BE2C (cell line): Measurements from ENCODE around the gene GPC6.

ENCODE experiments used
- DNase-seq: peaks from one replicate; pipeline ENCODE4 v3.0.0-alpha.2; 2020
- H3K27me3 ChIP-seq: fragments of 250-450 bp; sonication (Bioruptor Pico); 2 replicates; pipeline ENCODE4 v1.5.1; 2020; ENCODE audit warnings: mild to moderate bottlenecking
- H3K36me3 ChIP-seq: fragments of 250-450 bp; sonication (Bioruptor Pico); 2 replicates; pipeline ENCODE4 v1.5.1; 2020; ENCODE audit warnings: mild to moderate bottlenecking
- H3K4me1 ChIP-seq: fragments of 250-450 bp; sonication (Bioruptor Pico); 2 replicates; pipeline ENCODE4 v1.5.1; 2020
- H3K4me3 ChIP-seq: 2 replicates; pipeline ENCODE4 v1.5.1; 2011; ENCODE audit warnings: low read depth, low read length
- H3K9me3 ChIP-seq: fragments of 250-450 bp; sonication (Bioruptor Pico); 2 replicates; pipeline ENCODE4 v1.5.1; 2020
- TF ChIP-seq, protein P1 (sequence below): IDR thresholded peaks from 2 replicates; pipeline ENCODE4 v1.5.1; 2012; ENCODE audit warnings: mild to moderate bottlenecking, low read depth, low read length

Gene GPC6

DNA sequence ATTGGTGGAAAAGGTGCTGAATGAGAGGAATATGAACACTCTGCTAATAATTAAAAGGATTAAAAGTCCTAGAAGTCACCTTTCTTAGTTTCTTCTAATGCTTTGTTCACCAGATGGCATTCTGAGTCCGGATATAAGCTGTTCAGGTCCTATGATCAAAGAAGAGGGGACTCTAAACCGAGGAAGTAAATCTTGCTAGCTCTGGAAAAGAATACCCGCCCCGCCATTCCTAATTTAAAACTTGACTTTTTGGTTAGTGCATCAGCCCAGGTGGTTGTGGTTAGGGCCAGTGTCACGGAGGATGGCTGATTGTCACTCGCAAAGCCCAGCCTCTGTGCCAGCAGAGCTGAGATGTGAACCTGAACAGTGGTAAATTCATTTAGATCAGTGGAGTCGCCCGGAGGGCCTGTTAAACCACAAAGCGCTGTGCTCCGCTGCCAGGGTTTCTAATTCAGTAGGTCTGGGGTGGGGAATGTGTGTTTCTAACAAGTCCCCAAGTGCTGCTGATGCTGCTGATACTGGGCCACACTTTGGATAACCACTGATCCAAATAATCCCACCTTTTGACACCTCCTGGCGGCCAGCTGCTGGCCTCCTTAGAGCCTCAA, 827.5 kb downstream of the GPC6 start:
- H3K4me3 ChIP-seq: no peak overlapping the region
- DNase-seq: peak; percentile 45
- no peaks in the 10 kb centered on the region for H3K9me3 ChIP-seq
- H3K36me3 ChIP-seq: no peaks in the 10 kb centered on the region
- H3K27me3 ChIP-seq: no peaks in the 10 kb centered on the region
- peaks cover 21% of the 10 kb centered on the region for H3K4me1 ChIP-seq
- TF ChIP-seq, protein P1, sequence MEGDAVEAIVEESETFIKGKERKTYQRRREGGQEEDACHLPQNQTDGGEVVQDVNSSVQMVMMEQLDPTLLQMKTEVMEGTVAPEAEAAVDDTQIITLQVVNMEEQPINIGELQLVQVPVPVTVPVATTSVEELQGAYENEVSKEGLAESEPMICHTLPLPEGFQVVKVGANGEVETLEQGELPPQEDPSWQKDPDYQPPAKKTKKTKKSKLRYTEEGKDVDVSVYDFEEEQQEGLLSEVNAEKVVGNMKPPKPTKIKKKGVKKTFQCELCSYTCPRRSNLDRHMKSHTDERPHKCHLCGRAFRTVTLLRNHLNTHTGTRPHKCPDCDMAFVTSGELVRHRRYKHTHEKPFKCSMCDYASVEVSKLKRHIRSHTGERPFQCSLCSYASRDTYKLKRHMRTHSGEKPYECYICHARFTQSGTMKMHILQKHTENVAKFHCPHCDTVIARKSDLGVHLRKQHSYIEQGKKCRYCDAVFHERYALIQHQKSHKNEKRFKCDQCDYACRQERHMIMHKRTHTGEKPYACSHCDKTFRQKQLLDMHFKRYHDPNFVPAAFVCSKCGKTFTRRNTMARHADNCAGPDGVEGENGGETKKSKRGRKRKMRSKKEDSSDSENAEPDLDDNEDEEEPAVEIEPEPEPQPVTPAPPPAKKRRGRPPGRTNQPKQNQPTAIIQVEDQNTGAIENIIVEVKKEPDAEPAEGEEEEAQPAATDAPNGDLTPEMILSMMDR: no peak

DNA sequence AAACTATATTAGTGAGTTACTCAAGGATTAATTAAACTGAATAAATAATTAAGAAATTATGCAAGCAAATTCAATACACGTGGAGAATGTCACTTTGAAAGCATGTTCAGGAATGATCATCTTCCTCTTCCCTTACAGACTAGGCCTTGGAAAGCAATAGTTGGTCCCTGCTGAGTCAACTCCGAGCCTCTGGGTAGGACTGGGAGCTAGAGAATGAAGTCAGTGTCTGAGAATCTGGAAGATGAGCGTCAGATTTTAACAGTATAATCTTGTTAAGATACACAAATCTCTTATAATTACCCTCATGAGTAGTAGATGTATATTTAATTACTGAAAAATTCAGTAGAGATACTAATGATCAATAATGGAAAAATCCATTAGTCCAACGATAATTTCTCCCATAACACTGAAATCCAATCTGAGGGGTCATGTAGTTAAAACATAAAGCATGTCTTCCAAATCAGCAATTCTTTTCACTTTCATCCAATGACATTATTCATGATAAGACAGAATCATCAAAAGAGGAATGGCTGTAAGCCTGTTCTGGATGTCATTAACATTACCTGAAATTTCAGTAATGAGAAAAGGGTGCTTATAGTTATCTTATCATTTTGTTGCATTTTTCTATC, 829.9 kb downstream of the GPC6 start:
- DNase-seq: peak; percentile 30
- no peaks in the 10 kb centered on the region for H3K9me3 ChIP-seq
- H3K4me1 ChIP-seq: peaks cover 24% of the 10 kb centered on the region
- TF ChIP-seq, protein P1: no peak
- no peaks in the 10 kb centered on the region for H3K36me3 ChIP-seq
- H3K4me3 ChIP-seq: no peak overlapping the region
- no peaks in the 10 kb centered on the region for H3K27me3 ChIP-seq

DNA sequence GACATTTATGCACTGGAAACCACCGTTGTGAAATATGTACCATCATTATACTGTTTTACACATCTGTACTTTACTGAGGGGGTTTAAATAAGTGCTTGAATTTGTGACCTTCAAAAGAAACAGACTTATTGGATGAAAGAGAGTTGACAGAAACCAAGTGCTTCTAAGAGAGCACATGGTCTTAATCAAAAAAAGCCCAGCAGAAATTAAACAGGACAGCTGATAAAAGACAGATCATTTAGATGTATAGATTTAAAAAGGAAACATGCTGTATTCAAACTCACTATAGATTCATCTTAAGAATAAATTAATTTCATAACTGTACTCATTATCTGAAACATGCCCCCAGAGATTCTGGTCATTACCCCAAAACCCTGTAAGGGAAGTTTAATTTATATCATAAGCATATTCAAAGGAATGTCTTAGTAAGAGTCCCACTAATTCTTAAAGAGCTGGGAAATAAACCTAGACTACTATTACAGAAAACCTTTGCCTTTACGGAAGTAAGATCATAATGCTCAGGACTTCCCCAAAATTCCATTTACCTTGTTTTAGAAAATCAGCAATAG, 831.1 kb downstream of the GPC6 start:
- Histone ChIP-seq H3K4me1 (peaks cover 24% of the 10 kb centered on the region), H3K27me3 (no peaks in the 10 kb centered on the region), H3K4me3 (no peak overlapping the region), H3K9me3 (no peaks in the 10 kb centered on the region), H3K36me3 (no peaks in the 10 kb centered on the region)
- TF ChIP-seq, protein P1: no peak
- no peak for DNase-seq

DNA sequence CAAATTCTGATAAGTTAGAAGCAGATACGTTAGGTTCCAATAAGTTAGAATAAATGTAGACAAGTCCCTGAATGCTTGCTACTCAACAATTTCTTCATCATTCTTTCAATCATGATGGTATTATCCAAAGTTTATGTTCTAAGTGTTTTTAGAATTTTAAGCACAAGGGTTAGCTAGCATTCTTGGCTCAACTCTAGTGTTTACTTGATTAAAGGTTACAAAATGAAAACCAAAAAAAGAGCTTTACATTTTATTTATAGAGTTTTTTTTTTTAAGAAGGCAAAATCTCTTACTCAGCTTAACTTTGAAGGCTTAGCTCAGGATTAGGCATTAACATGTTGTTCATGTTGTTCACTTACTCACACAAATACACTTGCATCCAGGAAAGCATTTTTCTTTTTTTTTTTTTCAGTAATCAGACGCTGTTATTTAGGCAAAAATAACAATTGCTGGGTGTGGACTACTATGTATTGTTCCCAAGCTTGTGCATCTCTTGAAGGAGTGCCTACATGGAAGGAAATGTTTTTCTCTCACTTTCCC, 832.3 kb downstream of the GPC6 start:
- H3K4me3 ChIP-seq: no peak overlapping the region
- no peaks in the 10 kb centered on the region for H3K9me3 ChIP-seq
- H3K27me3 ChIP-seq: no peaks in the 10 kb centered on the region
- peaks cover 24% of the 10 kb centered on the region for H3K4me1 ChIP-seq
- no peak for DNase-seq
- H3K36me3 ChIP-seq: no peaks in the 10 kb centered on the region
- TF ChIP-seq, protein P1: no peak

DNA sequence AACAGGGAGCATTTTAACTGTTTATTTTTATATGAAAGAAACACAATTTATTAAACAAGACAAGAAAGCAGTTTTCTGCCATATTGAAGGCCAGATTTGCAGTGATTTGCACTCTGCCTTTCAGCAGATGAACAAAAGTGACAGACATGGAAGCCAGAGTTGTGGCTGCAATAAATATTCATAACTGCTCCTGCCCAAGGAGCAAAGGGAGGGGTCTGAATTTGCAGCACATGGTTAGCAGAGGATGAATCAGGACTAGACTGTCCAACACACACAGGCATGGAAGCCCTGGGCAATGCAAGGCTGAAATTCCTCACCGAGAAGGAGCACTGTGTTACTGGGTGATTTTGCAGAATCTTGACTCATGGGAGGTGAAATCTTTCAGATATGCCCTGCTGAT, 834.7 kb downstream of the GPC6 start:
- Histone ChIP-seq H3K9me3 (no peaks in the 10 kb centered on the region), H3K36me3 (no peaks in the 10 kb centered on the region), H3K4me3 (no peak overlapping the region), H3K4me1 (peaks cover 27% of the 10 kb centered on the region), H3K27me3 (no peaks in the 10 kb centered on the region)
- peak; percentile 13 for DNase-seq
- TF ChIP-seq, protein P1: no peak

DNA sequence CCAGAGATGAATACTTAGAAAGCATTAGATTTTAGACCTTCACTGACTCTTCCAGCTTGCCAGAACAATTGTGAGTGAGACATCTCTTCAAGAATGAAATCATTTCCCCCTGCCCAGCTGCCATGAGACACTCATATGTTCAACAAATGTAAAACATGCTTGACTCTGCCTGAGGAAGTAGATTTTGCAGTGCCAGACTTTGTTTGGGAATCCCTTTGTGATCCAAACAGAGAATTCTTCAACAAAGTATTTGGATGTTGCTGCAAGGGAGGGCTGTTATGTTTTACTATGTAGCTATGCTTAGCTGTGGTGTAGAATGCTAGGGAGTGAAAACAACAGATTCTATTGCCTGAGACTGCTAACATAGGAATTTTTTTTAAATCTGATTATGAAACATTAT, 836.5 kb downstream of the GPC6 start:
- TF ChIP-seq, protein P1: no peak
- Histone ChIP-seq H3K36me3 (no peaks in the 10 kb centered on the region), H3K4me3 (no peak overlapping the region), H3K27me3 (no peaks in the 10 kb centered on the region), H3K4me1 (peaks cover 15% of the 10 kb centered on the region), H3K9me3 (no peaks in the 10 kb centered on the region)
- no peak for DNase-seq
